ENCODE measurements around the gene UNC13C.
"Not testable (repeated sequence)": the region's sequence is repeated elsewhere in the genome, so short reads cannot be mapped to it uniquely, and the experiment has no call there.

Gene UNC13C

GRCh38 chr15:54307926-54308325 is 329.7 kb downstream of the UNC13C start:
- no peak for DNase-seq

GRCh38 chr15:54312528-54312927 is 334.3 kb downstream of the UNC13C start:
- DNase-seq, result no peak

- DNase-seq, result no peak
These were observed 343.2 kb downstream of the UNC13C start for GRCh38 chr15:54321426-54321825.

DNA sequence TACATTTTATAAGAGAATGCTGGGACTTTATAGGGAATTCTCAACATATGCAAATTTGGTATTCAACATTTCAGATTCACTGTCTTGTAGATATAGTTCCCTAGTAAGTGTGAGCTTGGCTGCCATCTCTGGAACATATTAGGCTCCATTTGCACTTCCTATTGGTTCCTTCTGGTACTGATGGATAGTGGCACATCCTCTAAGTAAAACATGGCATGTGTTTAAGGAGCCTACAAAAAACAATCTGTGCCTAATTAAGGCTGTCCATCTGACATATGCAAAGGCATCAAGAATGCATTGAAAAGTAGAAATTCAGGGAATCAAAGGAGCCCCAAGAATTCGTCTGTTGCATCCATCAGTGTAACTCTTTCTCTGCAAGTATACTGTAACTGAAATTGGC is 344.1 kb downstream of the UNC13C start:
- no peak for DNase-seq

DNA sequence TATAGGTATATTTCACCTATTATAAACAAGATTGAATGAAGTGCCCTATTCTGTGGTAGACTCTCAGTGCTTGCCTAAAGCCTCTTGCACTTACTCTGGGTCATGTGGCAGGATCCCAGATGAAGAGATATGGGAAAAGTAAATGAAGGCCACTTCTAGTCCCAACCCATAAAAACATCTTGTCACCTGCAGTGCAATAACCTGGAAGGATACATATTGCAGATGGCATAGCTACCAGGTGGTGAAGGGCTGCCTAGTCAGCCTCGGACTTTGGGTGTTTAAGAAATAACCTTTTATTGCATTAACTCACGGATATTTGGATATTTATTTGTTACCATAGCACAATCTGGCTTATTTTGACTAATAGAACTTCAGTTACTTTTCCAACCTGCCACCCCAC is 367.1 kb downstream of the UNC13C start:
- DNase-seq, result no peak

DNA sequence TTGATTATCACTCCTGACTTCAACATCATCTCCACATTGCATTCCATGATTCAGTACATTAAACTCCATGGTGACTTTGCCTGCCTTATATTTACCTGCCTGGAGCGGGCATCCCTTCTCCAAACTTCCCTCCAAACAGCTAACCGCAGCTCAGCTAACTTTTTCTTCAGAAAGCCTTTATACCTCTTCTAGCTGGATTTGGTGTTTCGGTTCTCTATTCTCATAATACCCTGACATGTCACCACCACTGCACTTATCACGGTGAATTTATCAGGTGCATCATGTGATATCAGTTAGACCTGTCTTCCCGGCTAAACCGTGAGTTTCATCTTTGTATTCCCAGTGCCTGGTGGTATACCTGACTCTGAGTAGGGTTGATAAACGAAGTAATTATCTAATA is 367.6 kb downstream of the UNC13C start:
- no peak for DNase-seq

DNA sequence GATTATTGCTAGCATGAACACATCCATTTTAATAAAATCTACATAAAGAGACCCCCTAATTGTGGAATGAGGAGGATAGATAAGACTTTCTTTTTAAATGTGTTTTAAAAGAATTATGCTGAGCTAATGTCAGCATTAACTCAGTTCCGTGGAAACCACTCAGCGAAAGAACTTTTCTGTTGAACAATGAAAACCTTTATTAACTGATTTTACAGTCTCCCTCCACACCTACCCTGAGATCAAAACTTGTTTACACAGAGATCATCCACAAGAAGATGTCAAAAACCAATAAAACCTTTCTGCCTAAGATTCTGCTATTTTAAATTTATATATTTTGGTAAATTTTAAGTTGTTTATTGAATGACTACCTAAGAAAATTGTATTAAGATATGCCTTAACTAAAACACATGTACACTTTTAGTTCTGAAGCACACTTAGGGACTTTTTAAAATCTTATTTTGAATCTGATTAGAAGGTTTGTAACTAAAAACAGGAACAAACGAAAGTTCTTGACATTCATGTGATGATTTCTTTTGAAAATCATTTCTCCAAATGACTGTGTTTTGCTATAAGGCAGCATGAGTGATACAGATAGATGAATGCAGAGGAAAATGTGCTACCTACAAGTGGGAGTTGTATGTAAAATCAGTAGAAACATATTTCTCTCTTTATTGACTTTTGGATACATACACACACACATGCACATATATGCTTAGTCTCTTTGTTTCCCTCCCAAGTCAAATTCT is 369.0 kb downstream of the UNC13C start:
- no peak for DNase-seq

GRCh38 chr15:54353726-54354125 is 375.5 kb downstream of the UNC13C start:
- DNase-seq, result no peak

DNA sequence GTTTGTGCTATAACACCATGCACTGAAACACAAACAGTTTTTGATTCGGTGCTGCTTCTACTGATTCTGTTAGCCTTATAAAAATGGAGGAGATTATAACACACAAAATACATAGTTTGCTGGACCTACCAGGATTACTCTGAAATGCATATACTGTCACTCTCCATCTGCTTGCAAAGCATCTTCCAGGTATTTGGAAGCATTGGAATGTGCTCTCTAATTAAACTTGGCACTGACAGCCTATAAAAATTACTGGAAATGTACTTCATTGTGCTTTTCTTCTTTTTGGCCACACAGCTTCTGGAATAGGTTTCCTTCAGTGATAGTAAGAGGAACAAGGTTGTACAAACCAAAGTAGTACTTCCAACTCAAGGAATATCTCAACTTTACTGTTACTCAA is 376.1 kb downstream of the UNC13C start:
- DNase-seq, result no peak

DNA sequence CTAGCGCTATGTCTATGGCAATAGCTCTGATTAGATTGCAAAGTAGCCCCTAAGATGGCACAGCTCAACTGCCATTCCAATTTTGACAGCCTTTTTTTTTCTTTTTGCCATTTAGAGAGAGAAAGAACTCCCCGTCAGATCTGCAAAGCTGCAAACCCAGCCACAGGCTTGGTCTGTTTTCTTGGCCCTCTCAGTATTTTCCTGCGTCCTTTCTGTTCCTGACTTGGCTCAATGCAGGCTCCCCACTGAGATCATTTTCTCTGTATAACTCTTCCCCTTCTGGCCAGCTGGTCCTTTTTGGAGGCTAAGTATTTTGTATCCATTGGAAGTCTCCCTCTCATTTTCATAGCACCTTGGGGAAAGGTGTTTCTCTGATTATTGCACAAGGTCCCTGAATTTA is 386.7 kb downstream of the UNC13C start:
- no peak for DNase-seq

DNA sequence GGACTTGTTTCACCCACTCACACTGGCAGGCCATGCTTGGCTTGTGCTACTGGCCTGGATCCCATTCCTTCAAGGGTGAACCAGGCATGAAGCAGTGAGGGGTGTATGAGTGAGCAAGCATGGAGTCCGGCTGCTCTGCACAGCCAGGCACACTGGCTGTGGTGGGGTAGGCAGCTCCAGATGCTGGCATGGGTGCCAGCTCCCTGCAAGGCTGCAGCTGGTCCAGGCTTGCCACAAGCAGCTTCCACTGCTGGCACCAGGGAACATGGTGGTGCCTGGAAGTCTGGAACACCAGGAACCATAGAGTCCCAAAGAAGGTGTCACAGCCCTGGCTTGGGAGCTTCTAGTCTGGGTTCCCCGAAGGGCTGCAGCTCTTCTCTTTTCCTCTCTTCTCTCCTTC is 395.1 kb downstream of the UNC13C start:
- DNase-seq, result no peak

- no peak for DNase-seq
These were observed 396.1 kb downstream of the UNC13C start for GRCh38 chr15:54374184-54374952.

DNA sequence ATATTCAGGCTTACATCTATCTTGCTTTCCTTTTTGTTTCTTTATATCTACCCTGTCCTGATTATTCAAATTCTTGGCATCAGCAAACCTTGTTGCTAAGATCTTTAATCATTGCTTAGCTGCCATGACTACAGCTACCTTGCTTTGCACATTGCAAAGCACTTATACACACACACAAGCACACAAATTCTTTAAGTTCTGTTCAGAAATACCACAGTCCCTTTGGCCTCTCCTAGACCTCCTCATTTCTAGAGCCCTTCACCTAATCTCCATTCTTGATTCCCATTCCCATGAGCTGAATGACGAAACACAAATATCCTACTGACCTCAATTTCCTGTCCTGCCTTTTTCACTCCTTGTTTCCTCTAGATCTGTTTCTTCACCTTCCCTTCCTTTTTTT is 409.6 kb downstream of the UNC13C start:
- DNase-seq, result no peak

GRCh38 chr15:54388746-54389145 is 410.5 kb downstream of the UNC13C start:
- DNase-seq, result no peak

DNA sequence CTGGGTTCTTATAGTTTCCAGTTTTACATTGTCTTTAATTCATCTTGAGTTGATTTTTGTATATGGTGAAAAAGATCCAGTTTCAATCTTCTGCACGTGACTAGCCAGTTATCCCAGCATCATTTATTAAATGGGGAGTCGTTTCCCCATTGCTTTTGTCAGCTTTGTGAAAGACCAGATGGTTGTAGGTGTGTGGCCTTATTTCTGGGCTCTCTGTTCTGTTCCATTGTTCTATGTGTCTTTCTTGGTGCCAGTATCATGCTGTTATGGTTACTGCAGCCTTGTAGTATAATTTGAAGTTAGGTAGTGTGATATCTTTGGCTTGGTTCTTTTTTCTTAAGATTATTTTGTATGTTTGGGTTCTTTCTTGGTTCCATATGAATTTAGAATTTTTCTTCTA is 432.2 kb downstream of the UNC13C start:
- DNase-seq, result no peak

DNA sequence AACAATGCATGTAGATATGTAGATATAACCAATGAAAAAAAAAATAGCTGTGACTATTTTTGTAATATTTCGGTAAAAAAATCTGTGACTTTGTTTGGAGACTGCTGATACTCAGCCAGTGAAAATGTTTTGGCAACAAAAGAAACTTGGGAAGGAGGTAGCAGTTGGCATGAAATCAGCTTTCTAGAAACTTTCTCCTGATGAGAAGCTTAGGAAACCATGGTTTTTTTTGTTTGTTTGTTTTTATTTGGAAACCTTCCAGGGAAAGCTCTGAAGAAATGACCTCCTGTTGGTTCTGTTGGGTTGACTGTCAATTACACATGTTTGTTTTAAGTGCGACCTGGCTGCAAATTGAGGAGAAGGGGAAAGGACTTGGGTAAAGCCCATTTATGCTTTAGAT is 445.9 kb downstream of the UNC13C start:
- no peak for DNase-seq

DNA sequence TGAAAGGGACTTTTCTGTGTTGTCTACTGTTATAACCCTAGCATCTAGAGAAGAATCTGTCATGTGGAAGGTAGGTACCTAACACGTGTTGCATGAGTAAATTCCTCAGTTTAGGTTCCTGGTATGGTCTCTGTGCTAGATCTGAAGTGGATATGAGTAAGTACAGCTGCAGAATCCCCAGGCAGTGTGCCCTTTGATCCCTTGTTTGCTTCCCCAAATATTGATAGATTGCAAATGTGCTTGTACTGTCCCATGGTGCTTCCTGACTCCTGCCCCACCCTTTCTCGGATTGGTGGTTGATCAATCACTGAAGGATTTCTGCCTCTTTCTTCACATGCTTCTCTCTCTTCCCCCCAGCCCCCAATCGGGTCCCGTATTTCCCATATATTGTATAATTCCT is 450.4 kb downstream of the UNC13C start:
- DNase-seq, result no peak

DNA sequence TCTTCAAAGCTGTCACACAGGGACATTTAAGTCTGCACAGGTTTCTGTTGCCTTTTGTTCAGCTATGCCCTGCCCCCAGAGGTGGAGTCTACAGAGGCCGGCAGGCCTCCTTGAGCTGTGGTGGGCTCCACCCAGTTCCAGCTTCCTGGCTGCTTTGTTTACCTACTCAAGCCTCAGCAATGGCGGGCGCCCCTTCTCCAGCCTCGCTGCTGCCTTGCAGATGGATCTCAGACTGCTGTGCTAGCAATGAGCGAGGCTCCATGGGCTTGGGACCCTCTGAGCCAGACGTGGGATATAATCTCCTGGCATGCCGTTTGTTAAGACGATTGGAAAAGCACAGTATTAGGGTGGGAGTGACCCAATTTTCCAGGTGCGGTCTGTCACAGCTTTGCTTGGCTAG is 472.0 kb downstream of the UNC13C start:
- DNase-seq, result not testable (repeated sequence)

DNA sequence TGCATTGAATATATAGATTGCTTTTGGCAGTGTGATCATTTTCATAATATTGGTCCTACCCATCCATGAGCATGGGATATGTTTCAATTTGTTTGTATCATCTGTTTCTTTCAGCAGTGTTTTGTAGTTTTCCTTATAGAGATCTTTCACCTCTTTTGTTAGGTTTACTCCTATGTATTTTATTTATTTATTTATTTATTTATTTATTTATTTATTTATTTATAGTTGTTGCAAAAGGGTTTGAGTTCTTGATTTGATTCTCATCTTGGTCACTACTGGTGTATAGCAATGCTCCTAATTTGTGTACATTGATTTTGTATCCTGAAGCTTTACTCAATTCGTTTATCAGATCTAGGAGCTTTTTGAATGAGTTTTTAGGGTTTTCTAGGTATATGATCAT is 478.2 kb downstream of the UNC13C start:
- DNase-seq, result no peak

DNA sequence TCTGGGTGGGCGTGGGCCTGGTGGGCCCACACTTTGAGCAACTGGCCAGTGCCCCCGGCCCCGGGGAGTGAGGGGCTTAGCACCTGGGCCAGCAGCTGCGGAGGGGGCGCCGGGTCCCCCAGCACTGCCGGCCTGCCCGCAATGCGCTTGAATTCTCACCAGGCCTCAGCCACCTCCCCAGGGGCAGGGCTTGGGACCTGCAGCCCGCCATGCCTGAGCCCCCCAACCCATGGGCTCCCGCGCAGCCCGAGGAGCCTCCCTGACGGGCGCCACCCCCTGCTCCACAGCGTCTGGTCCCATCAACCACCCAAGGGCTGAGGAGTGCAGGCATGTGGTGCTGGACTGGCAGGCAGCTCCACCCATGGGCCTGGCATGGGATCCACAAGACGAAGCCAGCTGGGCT is 484.3 kb downstream of the UNC13C start:
- DNase-seq, result no peak

- no peak for DNase-seq
These were observed 503.6 kb downstream of the UNC13C start for GRCh38 chr15:54481819-54482218.

DNA sequence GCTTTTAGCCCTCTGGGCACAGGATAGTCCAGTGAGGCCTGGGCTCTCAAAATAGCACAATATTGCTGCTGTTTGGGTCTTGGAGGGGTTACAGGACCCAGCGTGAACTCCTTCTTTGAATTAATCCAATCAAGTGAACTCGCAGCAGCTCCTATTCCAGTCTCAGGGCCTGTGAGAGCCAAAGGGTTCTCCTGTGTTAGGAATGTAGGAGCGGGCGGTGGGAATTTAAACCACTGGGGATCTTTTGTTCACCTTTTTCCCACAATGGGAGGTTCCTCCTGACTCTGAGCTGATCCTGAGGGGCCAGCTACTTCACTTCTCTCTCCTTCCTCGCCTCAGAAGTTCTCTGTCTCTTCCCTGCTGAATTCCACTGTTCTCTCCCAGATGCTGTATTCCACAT is 504.0 kb downstream of the UNC13C start:
- DNase-seq, result no peak

GRCh38 chr15:54500330-54500729 is 522.1 kb downstream of the UNC13C start:
- no peak for DNase-seq

DNA sequence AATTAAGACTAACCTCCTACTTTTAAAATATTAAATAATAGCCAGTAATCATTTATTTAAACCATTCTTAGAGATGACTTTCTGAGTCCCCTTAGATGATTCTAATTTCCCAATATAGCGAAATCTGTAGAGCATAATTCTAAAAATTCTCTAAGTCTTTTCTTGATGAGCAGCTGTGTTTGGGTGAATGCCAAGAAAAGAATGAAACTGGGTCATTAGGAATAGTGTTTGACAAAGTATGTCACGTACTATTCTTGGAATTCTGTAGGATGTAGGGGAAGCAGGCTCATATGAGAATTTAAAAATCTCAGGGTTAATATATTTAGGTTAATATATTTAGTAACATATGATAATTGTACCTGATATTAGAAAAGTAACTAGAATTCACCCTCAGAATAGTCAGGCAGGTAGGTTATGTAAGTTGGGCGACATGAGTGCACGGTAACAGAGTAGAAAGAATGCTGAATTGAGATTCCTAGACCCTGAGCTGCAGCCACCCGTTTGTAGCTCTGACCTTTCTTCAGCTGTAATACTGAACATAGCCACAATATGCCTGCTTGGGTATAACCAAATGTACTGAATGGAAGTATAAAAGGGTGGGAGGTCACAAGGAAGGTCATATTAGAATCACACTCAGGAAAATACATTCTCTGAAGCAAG is 524.3 kb downstream of the UNC13C start:
- DNase-seq, result no peak
